ENCODE measurements around the gene VPS51. TPM values are rescaled to one million over a fixed set of nuclear protein-coding genes. Genes with fewer than 3 reads are reported as not detected.

The VPS51 gene
- polyA plus RNA-seq, 3 donors, result 37.2 to 77.3 (median 39.4) TPM

GRCh38 chr11:65134952-65135632 is 39.1 kb downstream of the VPS51 start:
- Mint-ChIP-seq H3K9me3 (no peaks in the 10 kb centered on the region), H3K36me3 (peaks cover 21 to 39% of the 10 kb centered on the region in 2 donors), H3K27me3 (ENCODE audit: low read depth in 3 of 3) (peaks cover 0 to 2% (median 2%) of the 10 kb centered on the region in 3 donors), H3K4me3 (peak overlapping the region; percentile 92 to 99), H3K4me1 (peaks cover 29% of the 10 kb centered on the region), H3K27ac (peak overlapping the region; percentile 99 to 100 (median 99))
- peak; percentile 90 to 93 (median 90) for DNase-seq
- Histone ChIP-seq H3K9me3 (replicated peaks in 1 of 2; ENCODE audit: control insufficient read depth in 1 of 2, insufficient read depth in 1 of 2, low read length in 2 of 2) (no peaks in the 10 kb centered on the region), H2AFZ (ENCODE audit: insufficient read depth, low read depth, low read length, poor library complexity, severe bottlenecking) (peak overlapping the region; percentile 84), H3K4me3 (replicated peaks in 1 of 3; ENCODE audit: low read depth in 2 of 3, low read length in 3 of 3) (peak overlapping the region; percentile 51 to 98 (median 92)), H3K4me2 (replicated peaks; ENCODE audit: extremely low read depth, low read length, poor library complexity, severe bottlenecking) (peak overlapping the region; percentile 95), H3K9ac (ENCODE audit: insufficient read depth, low read length, poor library complexity, severe bottlenecking) (peak overlapping the region; percentile 99), H3K4me1 (ENCODE audit: control insufficient read depth in 1 of 2, insufficient read depth in 2 of 2, low read length in 2 of 2) (peaks cover 30 to 31% of the 10 kb centered on the region in 2 donors), H3K27ac (ENCODE audit: low read depth in 1 of 2, low read length in 2 of 2) (peak overlapping the region; percentile 99 to 100), H3K36me3 (replicated peaks in 1 of 2; ENCODE audit: control insufficient read depth in 1 of 2, insufficient read depth in 2 of 2, low read length in 2 of 2) (peaks cover 23 to 27% of the 10 kb centered on the region in 2 donors), H3K79me2 (ENCODE audit: insufficient read depth, low read length) (peaks cover 38% of the 10 kb centered on the region), H3K27me3 (ENCODE audit: control insufficient read depth in 2 of 2, insufficient read depth in 2 of 2, low read length in 2 of 2) (no peaks in the 10 kb centered on the region), H4K20me1 (ENCODE audit: insufficient read depth, low read length) (peaks cover 24% of the 10 kb centered on the region)
- TF ChIP-seq CTCF (IDR thresholded peaks at IDR 0.05), result no peak
- intact Hi-C loops (cut with micrococcal nuclease), result loop anchor here in 1 of 2 donors (2.0 kb wide), 2 partner anchors 16 to 18 kb away; partner anchors contain the start of gene ZNHIT2
- WGBS (ENCODE audit: insufficient coverage), result 4% methylated on average over 22 of the region's 24 CpGs

GRCh38 chr11:65135633-65136145 is 39.7 kb downstream of the VPS51 start:
- Histone ChIP-seq H3K4me1 (ENCODE audit: control insufficient read depth in 1 of 2, insufficient read depth in 2 of 2, low read length in 2 of 2) (peaks cover 30 to 31% of the 10 kb centered on the region in 2 donors), H3K36me3 (replicated peaks in 1 of 2; ENCODE audit: control insufficient read depth in 1 of 2, insufficient read depth in 2 of 2, low read length in 2 of 2) (peaks cover 17 to 21% of the 10 kb centered on the region in 2 donors), H3K27ac (ENCODE audit: low read depth in 1 of 2, low read length in 2 of 2) (peak overlapping the region; percentile 99 to 100), H3K27me3 (ENCODE audit: control insufficient read depth in 2 of 2, insufficient read depth in 2 of 2, low read length in 2 of 2) (no peaks in the 10 kb centered on the region), H3K4me3 (replicated peaks in 1 of 3; ENCODE audit: low read depth in 2 of 3, low read length in 3 of 3) (peak overlapping the region; percentile 51 to 98 (median 92)), H3K9me3 (replicated peaks in 1 of 2; ENCODE audit: control insufficient read depth in 1 of 2, insufficient read depth in 1 of 2, low read length in 2 of 2) (no peaks in the 10 kb centered on the region), H3K9ac (ENCODE audit: insufficient read depth, low read length, poor library complexity, severe bottlenecking) (peak overlapping the region; percentile 99), H2AFZ (ENCODE audit: insufficient read depth, low read depth, low read length, poor library complexity, severe bottlenecking) (peak overlapping the region; percentile 84), H3K4me2 (replicated peaks; ENCODE audit: extremely low read depth, low read length, poor library complexity, severe bottlenecking) (peak overlapping the region; percentile 95), H4K20me1 (ENCODE audit: insufficient read depth, low read length) (peaks cover 22% of the 10 kb centered on the region), H3K79me2 (ENCODE audit: insufficient read depth, low read length) (peaks cover 38% of the 10 kb centered on the region)
- TF ChIP-seq CTCF (IDR thresholded peaks at IDR 0.05), result no peak
- intact Hi-C loops (cut with micrococcal nuclease), result loop anchor here in 1 of 2 donors (2.0 kb wide), 2 partner anchors 15 to 19 kb away; partner anchors contain the start of gene ZNHIT2
- Mint-ChIP-seq H3K27ac (peak overlapping the region; percentile 99 to 100 (median 99)), H3K4me3 (peak overlapping the region; percentile 92 to 99), H3K36me3 (peaks cover 16 to 33% of the 10 kb centered on the region in 2 donors), H3K9me3 (no peaks in the 10 kb centered on the region), H3K4me1 (peaks cover 29% of the 10 kb centered on the region), H3K27me3 (ENCODE audit: low read depth in 3 of 3) (peaks cover 0 to 4% (median 2%) of the 10 kb centered on the region in 3 donors)
- 76% methylated on average over 8 of the region's 11 CpGs for WGBS (ENCODE audit: insufficient coverage)
- DNase-seq, result no peak
